ENCODE data around the gene NKAIN2.

DNA sequence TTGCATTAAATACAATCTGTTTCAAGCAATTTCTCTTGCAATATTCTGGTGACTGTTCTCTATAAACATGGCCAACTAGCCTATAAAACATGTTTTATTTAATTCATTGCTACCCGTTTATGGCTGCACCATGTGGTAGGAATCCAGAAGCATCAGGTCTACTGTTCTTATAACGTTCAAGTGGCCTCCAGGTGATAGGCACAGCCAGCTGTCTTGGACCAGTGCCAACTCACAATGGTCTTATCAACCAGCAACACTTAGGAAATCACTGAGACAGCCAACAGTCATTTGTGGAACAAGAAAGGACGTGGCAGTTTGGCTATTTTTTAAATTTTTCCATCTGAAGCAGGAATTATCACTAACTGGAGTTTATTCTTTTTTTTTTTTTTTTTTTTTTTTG, 193.6 kb downstream of the NKAIN2 start:
- no peak for TF ChIP-seq CEBPB (IDR thresholded peaks at IDR 0.05; ENCODE audit: low read depth)
- TF ChIP-seq SRF (IDR thresholded peaks at IDR 0.05; ENCODE audit: low read depth): no peak
- TF ChIP-seq, protein P1, sequence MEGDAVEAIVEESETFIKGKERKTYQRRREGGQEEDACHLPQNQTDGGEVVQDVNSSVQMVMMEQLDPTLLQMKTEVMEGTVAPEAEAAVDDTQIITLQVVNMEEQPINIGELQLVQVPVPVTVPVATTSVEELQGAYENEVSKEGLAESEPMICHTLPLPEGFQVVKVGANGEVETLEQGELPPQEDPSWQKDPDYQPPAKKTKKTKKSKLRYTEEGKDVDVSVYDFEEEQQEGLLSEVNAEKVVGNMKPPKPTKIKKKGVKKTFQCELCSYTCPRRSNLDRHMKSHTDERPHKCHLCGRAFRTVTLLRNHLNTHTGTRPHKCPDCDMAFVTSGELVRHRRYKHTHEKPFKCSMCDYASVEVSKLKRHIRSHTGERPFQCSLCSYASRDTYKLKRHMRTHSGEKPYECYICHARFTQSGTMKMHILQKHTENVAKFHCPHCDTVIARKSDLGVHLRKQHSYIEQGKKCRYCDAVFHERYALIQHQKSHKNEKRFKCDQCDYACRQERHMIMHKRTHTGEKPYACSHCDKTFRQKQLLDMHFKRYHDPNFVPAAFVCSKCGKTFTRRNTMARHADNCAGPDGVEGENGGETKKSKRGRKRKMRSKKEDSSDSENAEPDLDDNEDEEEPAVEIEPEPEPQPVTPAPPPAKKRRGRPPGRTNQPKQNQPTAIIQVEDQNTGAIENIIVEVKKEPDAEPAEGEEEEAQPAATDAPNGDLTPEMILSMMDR (IDR thresholded peaks at IDR 0.05 in 2 of 3, conservative IDR thresholded peaks at IDR 0.05 in 1 of 3; ENCODE audit: borderline replicate concordance in 1 of 3, insufficient read depth in 1 of 3, low read depth in 2 of 3, low read length in 2 of 3): no peak
- no peak for TF ChIP-seq POLR2AphosphoS5 (IDR thresholded peaks at IDR 0.05; ENCODE audit: low read depth, low read length)
- no peak for TF ChIP-seq POLR2A (IDR thresholded peaks at IDR 0.05; ENCODE audit: borderline replicate concordance, extremely low read depth, insufficient read depth, insufficient read length)
- TF ChIP-seq, protein P2, sequence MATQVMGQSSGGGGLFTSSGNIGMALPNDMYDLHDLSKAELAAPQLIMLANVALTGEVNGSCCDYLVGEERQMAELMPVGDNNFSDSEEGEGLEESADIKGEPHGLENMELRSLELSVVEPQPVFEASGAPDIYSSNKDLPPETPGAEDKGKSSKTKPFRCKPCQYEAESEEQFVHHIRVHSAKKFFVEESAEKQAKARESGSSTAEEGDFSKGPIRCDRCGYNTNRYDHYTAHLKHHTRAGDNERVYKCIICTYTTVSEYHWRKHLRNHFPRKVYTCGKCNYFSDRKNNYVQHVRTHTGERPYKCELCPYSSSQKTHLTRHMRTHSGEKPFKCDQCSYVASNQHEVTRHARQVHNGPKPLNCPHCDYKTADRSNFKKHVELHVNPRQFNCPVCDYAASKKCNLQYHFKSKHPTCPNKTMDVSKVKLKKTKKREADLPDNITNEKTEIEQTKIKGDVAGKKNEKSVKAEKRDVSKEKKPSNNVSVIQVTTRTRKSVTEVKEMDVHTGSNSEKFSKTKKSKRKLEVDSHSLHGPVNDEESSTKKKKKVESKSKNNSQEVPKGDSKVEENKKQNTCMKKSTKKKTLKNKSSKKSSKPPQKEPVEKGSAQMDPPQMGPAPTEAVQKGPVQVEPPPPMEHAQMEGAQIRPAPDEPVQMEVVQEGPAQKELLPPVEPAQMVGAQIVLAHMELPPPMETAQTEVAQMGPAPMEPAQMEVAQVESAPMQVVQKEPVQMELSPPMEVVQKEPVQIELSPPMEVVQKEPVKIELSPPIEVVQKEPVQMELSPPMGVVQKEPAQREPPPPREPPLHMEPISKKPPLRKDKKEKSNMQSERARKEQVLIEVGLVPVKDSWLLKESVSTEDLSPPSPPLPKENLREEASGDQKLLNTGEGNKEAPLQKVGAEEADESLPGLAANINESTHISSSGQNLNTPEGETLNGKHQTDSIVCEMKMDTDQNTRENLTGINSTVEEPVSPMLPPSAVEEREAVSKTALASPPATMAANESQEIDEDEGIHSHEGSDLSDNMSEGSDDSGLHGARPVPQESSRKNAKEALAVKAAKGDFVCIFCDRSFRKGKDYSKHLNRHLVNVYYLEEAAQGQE (IDR thresholded peaks at IDR 0.05; ENCODE audit: low read depth): no peak
- no peak for TF ChIP-seq FOSL1 (IDR thresholded peaks at IDR 0.05; ENCODE audit: low read depth)
- TF ChIP-seq EGR1 (IDR thresholded peaks at IDR 0.05; ENCODE audit: low read depth): no peak
